Common myeloid progenitor, CD34-positive (primary cell): ENCODE measurements around the gene PNPLA1.

Experiments
- CTCF ChIA-PET: fragments of 350-600 bp; sonication (Branson Sonifier 250); formaldehyde crosslinking; loops from one replicate; lab custom pipeline; 2021; ENCODE audit warnings: antibody characterized with exemption; lab: Charles Lee
- POLR2A ChIA-PET: fragments of 350-600 bp; sonication (Branson Sonifier 250); formaldehyde crosslinking; loops from one replicate; lab custom pipeline; 2021; ENCODE audit warnings: antibody characterized with exemption; lab: Charles Lee
- DNase-seq, 3 donors: peaks; one replicate each; pipeline versions ENCODE4 v3.0.0 to v3.0.0-alpha.2; 2013
- H3K27ac ChIP-seq, 2 experiments: 1 replicate in 1 of 2; 2 replicates in 1 of 2; pipeline ENCODE4 v1.7.0; 2013; ENCODE audit warnings: inconsistent platforms in 2 of 2, low read length in 2 of 2, mild to moderate bottlenecking in 2 of 2, low read depth in 1 of 2, moderate library complexity in 1 of 2; ENCODE audit not compliant: severe bottlenecking in 2 of 2, insufficient read depth in 1 of 2, poor library complexity in 1 of 2
- H3K27me3 ChIP-seq, 5 experiments: replicated peaks in 2 of 5; 1 replicate in 3 of 5; 2 replicates in 2 of 5; pipeline versions ENCODE4 v1.6.1 to v1.7.0; 2013; ENCODE audit warnings: low read length in 4 of 5, mild to moderate bottlenecking in 2 of 5, moderate library complexity in 2 of 5, inconsistent platforms in 1 of 5; ENCODE audit not compliant: insufficient read depth in 5 of 5, control insufficient read depth in 4 of 5
- H3K36me3 ChIP-seq, 4 experiments: 1 replicate in 2 of 4; 2 replicates in 2 of 4; pipeline versions ENCODE4 v1.6.1 to v1.7.0; 2013; ENCODE audit warnings: low read length in 3 of 4, control low read depth in 1 of 4, mild to moderate bottlenecking in 1 of 4; ENCODE audit not compliant: control insufficient read depth in 4 of 4, insufficient read depth in 4 of 4
- H3K4me1 ChIP-seq, 4 experiments: 1 replicate in 3 of 4; 2 replicates in 1 of 4; pipeline versions ENCODE4 v1.6.1 to v1.7.1; 2013; ENCODE audit warnings: low read length in 3 of 4, mild to moderate bottlenecking in 3 of 4, control low read depth in 1 of 4, inconsistent platforms in 1 of 4, moderate library complexity in 1 of 4; ENCODE audit not compliant: control insufficient read depth in 4 of 4, insufficient read depth in 4 of 4; ENCODE audit errors: control extremely low read depth in 1 of 4
- H3K4me3 ChIP-seq, 7 experiments: 1 replicate in 4 of 7; 2 replicates in 3 of 7; pipeline versions ENCODE4 v1.5.1 to v1.7.0; 2013; ENCODE audit warnings: mild to moderate bottlenecking in 7 of 7, low read length in 6 of 7, moderate library complexity in 6 of 7, inconsistent platforms in 2 of 7, low read depth in 2 of 7, control low read depth in 1 of 7; ENCODE audit not compliant: insufficient read depth in 4 of 7, control insufficient read depth in 1 of 7; ENCODE audit errors: extremely low read depth in 1 of 7
- H3K9me3 ChIP-seq, 5 experiments: 1 replicate in 4 of 5; 2 replicates in 1 of 5; pipeline versions ENCODE4 v1.6.1 to v1.7.1; 2013; ENCODE audit warnings: low read length in 4 of 5, mild to moderate bottlenecking in 2 of 5, inconsistent platforms in 1 of 5, low read depth in 1 of 5, moderate library complexity in 1 of 5; ENCODE audit not compliant: control insufficient read depth in 4 of 5, insufficient read depth in 2 of 5; ENCODE audit errors: control extremely low read depth in 1 of 5
- WGBS: methylation state at CpG from one replicate; pipeline ENCODE4 v1.1.5; 2013; ENCODE audit not compliant: insufficient coverage; 5-methylcytosine and 5-hydroxymethylcytosine counted together

PNPLA1 gene

GRCh38 chr6:36226438-36227047, 43.3 kb upstream of the PNPLA1 start:
- H3K4me1 ChIP-seq: no peaks in the 10 kb centered on the region
- no peaks in the 10 kb centered on the region for H3K9me3 ChIP-seq
- ChIA-PET CTCF (interaction anchor here (1.1 kb wide), 1 partner anchor 17 kb away, joined by 4 read pairs; no protein-coding TSS in a partner anchor), POLR2A (no interaction called here)
- H3K27ac ChIP-seq: no peak overlapping the region
- peaks cover 4 to 72% (median 56%) of the 10 kb centered on the region in 4 experiments for H3K36me3 ChIP-seq
- no peak overlapping the region for H3K4me3 ChIP-seq
- no peak for DNase-seq
- H3K27me3 ChIP-seq: no peaks in the 10 kb centered on the region
- WGBS: no CpG with 5 or more reads among the region's 4 CpGs

GRCh38 chr6:36227379-36228228, 42.3 kb upstream of the PNPLA1 start:
- WGBS: 83% methylated on average over 1 of the region's 1 CpG
- POLR2A ChIA-PET: no interaction called here
- H3K27ac ChIP-seq: no peak overlapping the region

GRCh38 chr6:36229223-36229622, 40.6 kb upstream of the PNPLA1 start:
- Histone ChIP-seq H3K9me3 (no peaks in the 10 kb centered on the region), H3K4me1 (no peaks in the 10 kb centered on the region), H3K27ac (no peak overlapping the region), H3K36me3 (peaks cover 4 to 53% (median 43%) of the 10 kb centered on the region in 4 experiments), H3K4me3 (no peak overlapping the region), H3K27me3 (no peaks in the 10 kb centered on the region)
- no peak for DNase-seq
- WGBS: 96% methylated on average over 3 of the region's 5 CpGs
- ChIA-PET POLR2A (no interaction called here), CTCF (interaction anchor here (0.5 to 1.1 kb wide), 2 partner anchors 10 to 15 kb away, joined by 3 to 4 read pairs; no protein-coding TSS in a partner anchor)

More at GRCh38 chr6:36227379-36228228, 42.3 kb upstream of the PNPLA1 start:
- Histone ChIP-seq H3K9me3 (no peaks in the 10 kb centered on the region), H3K36me3 (peaks cover 4 to 63% (median 47%) of the 10 kb centered on the region in 4 experiments), H3K4me1 (no peaks in the 10 kb centered on the region), H3K4me3 (no peak overlapping the region), H3K27me3 (no peaks in the 10 kb centered on the region)
- DNase-seq: no peak
- CTCF ChIA-PET: interaction anchor here (0.8 to 1.1 kb wide), 2 partner anchors 9 to 16 kb away, joined by 3 to 4 read pairs; no protein-coding TSS in a partner anchor

DNA sequence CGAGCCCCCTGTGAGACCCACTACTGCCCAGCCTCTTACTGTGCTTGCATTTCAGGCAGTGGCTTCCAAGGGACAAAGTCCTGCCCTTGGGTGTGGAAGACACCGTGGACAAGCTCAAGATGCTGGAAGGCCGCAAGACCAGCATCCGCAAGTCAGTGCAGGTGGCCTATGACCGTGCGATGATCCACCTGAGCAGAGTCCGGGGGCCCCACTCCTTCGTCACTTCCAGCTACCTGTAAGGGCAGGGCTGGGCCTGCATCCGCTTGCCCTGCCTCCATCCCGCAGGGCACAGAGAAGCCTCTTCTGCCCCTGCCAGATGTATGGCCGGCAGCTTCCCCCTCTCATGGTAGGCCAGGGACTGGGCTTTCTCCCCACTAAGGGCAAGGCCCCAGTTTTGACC, 39.5 kb upstream of the PNPLA1 start:
- Histone ChIP-seq H3K9me3 (no peaks in the 10 kb centered on the region), H3K4me3 (no peak overlapping the region), H3K36me3 (peaks cover 4 to 43% (median 37%) of the 10 kb centered on the region in 4 experiments), H3K4me1 (peaks cover 0 to 2% (median 0%) of the 10 kb centered on the region in 4 experiments), H3K27me3 (no peaks in the 10 kb centered on the region), H3K27ac (no peak overlapping the region)
- no peak for DNase-seq
- ChIA-PET POLR2A (no interaction called here), CTCF (interaction anchor here (1.2 kb wide), 1 partner anchor 16 kb away, joined by 3 read pairs; no protein-coding TSS in a partner anchor)
- WGBS: 96% methylated on average over 8 of the region's 11 CpGs

DNA sequence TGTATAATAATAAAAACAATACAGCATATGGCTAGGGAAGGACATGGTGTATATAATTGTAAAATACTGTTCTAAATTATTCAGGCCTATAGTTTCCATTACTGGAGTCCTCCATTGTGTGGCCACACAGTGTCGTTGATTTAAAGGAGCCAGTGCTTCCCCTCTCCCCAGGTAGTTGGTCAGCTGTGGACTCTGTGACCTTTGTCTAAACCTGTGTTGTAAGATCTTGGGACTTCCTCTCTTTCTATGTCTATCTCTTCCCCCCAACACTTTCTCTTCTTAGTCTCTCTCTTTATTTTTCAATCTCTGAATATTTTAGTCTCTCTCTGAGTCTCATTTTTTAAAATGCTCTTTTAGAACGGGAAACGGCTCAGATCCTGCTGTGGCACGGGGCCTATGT, 37.7 kb upstream of the PNPLA1 start:
- 100% methylated on average over 1 of the region's 4 CpGs for WGBS
- CTCF ChIA-PET: no interaction called here
- Histone ChIP-seq H3K4me3 (no peak overlapping the region), H3K36me3 (peaks cover 4 to 41% (median 32%) of the 10 kb centered on the region in 4 experiments), H3K9me3 (no peaks in the 10 kb centered on the region), H3K4me1 (peaks cover 0 to 4% (median 0%) of the 10 kb centered on the region in 4 experiments), H3K27ac (no peak overlapping the region), H3K27me3 (no peaks in the 10 kb centered on the region)
- POLR2A ChIA-PET: no interaction called here
- no peak for DNase-seq

DNA sequence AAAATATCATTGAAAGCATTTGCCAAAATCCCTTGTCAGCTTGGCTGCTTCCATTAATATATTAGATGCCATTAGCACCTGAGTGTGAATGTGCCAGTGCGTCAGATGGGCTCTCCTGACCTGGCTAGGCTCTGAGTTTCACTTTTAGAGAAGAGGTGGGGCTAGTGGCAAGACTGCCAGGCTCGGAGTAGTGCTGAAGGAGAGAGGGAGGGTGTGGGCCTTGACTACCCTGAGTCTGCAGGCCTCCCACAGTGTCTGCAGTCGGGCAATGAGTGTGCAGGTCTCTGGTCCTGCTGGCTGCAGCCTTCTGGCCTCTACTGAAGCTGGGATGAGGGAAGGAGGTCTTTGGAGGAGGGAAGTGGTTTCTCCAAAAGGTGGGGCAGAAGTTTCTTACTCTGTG, 34.6 kb upstream of the PNPLA1 start:
- Histone ChIP-seq H3K27me3 (no peaks in the 10 kb centered on the region), H3K4me3 (no peak overlapping the region), H3K4me1 (peaks cover 0 to 4% (median 0%) of the 10 kb centered on the region in 4 experiments), H3K27ac (no peak overlapping the region), H3K36me3 (peaks cover 0 to 19% (median 12%) of the 10 kb centered on the region in 4 experiments), H3K9me3 (peaks cover 0 to 3% (median 0%) of the 10 kb centered on the region in 5 experiments)
- WGBS: 48% methylated on average over 3 of the region's 3 CpGs
- ChIA-PET CTCF (interaction anchor here (1.0 kb wide), 1 partner anchor 18 kb away, joined by 3 read pairs; no protein-coding TSS in a partner anchor), POLR2A (no interaction called here)
- peak in 2 of 3 donors; percentile 43 to 51 for DNase-seq
